ENCODE measurements around the gene TUFT1. TPM values are rescaled to one million over a fixed set of nuclear protein-coding genes. Genes with fewer than 3 reads are reported as not detected.
A peak's percentile ranks its signal among the peaks of the same experiment; 100 is the strongest.

The TUFT1 gene
- total and polyA plus RNA-seq, 9 of the 15 experiments (the other 6 are each of a cell fraction or from before 2014, with no cell fraction given): 0.54 to 2.0 (median 1.7) TPM

DNA sequence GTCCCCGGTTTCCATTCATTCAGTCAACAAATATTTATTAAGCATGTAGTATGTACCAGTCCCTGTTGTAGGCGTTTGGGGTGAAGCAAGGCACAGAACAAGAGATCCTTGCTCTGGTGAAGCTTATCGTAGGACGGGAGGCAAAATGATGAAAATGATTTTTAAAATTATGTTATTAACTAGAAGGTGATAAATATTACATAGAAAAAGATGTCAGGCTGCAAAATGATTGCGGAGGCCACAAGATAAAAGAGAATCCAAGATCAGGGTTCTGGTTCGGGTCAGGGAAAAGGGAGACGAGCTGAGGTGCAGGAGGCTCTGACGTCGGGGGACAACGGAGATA lies 29.5 kb upstream of the TUFT1 start:
- peaks cover 5 to 32% of the 10 kb centered on the region in 2 experiments; a peak in 3 of 5 replicates for H3K27me3 ChIP-seq (ENCODE audit: control insufficient read depth in 2 of 2, insufficient read depth in 2 of 2, low read length in 2 of 2)
- WGBS (ENCODE audit: insufficient coverage, low coverage, missing lambda C conversion rate): 17% methylated on average over 10 of the region's 10 CpGs
- H3K9me1 ChIP-seq (ENCODE audit: control insufficient read depth, insufficient read depth, low read length): no peaks in the 10 kb centered on the region
- no peaks in the 10 kb centered on the region for H3K79me2 ChIP-seq (ENCODE audit: control insufficient read depth, insufficient read depth, low read length)
- H3K9me3 ChIP-seq (replicated peaks; ENCODE audit: control insufficient read depth, insufficient read depth, low read depth, low read length): no peaks in the 10 kb centered on the region
- H3K36me3 ChIP-seq (ENCODE audit: control insufficient read depth, insufficient read depth, low read length): no peaks in the 10 kb centered on the region
- H2AFZ ChIP-seq (ENCODE audit: low read depth, low read length): peak overlapping the region; percentile 76
- FAIRE-seq (peak; percentile 67), ATAC-seq (no peak), DNase-seq (ENCODE audit: extremely low read depth in 1 of 4, low spot score in 3 of 4) (no peak)
- peak overlapping the region; percentile 54 for H3K4me2 ChIP-seq (ENCODE audit: insufficient read depth, low read length)
- no peak for TF ChIP-seq BCOR (IDR thresholded peaks at IDR 0.05)
- TF ChIP-seq, protein P1, sequence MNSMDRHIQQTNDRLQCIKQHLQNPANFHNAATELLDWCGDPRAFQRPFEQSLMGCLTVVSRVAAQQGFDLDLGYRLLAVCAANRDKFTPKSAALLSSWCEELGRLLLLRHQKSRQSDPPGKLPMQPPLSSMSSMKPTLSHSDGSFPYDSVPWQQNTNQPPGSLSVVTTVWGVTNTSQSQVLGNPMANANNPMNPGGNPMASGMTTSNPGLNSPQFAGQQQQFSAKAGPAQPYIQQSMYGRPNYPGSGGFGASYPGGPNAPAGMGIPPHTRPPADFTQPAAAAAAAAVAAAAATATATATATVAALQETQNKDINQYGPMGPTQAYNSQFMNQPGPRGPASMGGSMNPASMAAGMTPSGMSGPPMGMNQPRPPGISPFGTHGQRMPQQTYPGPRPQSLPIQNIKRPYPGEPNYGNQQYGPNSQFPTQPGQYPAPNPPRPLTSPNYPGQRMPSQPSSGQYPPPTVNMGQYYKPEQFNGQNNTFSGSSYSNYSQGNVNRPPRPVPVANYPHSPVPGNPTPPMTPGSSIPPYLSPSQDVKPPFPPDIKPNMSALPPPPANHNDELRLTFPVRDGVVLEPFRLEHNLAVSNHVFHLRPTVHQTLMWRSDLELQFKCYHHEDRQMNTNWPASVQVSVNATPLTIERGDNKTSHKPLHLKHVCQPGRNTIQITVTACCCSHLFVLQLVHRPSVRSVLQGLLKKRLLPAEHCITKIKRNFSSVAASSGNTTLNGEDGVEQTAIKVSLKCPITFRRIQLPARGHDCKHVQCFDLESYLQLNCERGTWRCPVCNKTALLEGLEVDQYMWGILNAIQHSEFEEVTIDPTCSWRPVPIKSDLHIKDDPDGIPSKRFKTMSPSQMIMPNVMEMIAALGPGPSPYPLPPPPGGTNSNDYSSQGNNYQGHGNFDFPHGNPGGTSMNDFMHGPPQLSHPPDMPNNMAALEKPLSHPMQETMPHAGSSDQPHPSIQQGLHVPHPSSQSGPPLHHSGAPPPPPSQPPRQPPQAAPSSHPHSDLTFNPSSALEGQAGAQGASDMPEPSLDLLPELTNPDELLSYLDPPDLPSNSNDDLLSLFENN (IDR thresholded peaks at IDR 0.05; ENCODE audit: low read depth in 2 of 2, low read length in 2 of 2): no peak
- TF ChIP-seq PURB (CRISPR knock-in tag; IDR thresholded peaks at IDR 0.05; ENCODE audit: low read depth): no peak
- TF ChIP-seq SRSF7 (optimal IDR thresholded peaks at IDR 0.05; ENCODE audit: low read depth, low read length): no peak
- intact Hi-C loops (cut with micrococcal nuclease): no loop called here
- POLR2A ChIA-PET: interaction anchor here (0.6 to 1.2 kb wide), 5 partner anchors 30 to 412 kb away, joined by 3 to 5 read pairs (median 3); no protein-coding TSS in a partner anchor
- in situ Hi-C loops (cut with MboI): no loop called here
- no peaks in the 10 kb centered on the region; the same call in 1 of the 2 replicates for H4K20me1 ChIP-seq (replicated peaks; ENCODE audit: control insufficient read depth, insufficient read depth, low read length)
- CTCF ChIA-PET (ENCODE audit: low intra/inter-chr PET ratio): no interaction called here
- no peak overlapping the region for H3K4me3 ChIP-seq
- H3K4me1 ChIP-seq (replicated peaks in 1 of 2; ENCODE audit: control insufficient read depth in 2 of 2, insufficient read depth in 2 of 2, low read length in 2 of 2): peaks cover 8 to 19% of the 10 kb centered on the region in 2 experiments; a peak in 3 of 5 replicates
- no TSS peak for BruUV-seq (replicated peaks)
- no peak overlapping the region for H3K27ac ChIP-seq (ENCODE audit: extremely low read depth, low read depth, low read length)
- peak overlapping the region in 1 of 2 experiments; percentile 64; a peak in 1 of 4 replicates for H3K9ac ChIP-seq (ENCODE audit: insufficient read depth in 1 of 2, low read depth in 2 of 2, low read length in 2 of 2)

Measured in K562 (cell line).